Muscle layer of duodenum (tissue), 2 donors: ENCODE measurements around the gene PRDM15.

ENCODE experiments used
- H3K27ac ChIP-seq: one replicate; pipeline ENCODE4 v1.7.0; 2013; ENCODE audit warnings: mild to moderate bottlenecking, low read length
- H3K27me3 ChIP-seq: one replicate; pipeline ENCODE4 v1.7.0; 2013; ENCODE audit warnings: low read depth, mild to moderate bottlenecking, control low read depth, low read length
- H3K36me3 ChIP-seq, 2 donors: one replicate each; pipeline ENCODE4 v1.7.0; 2013; ENCODE audit warnings: low read length in 2 of 2, control low read depth in 1 of 2, mild to moderate bottlenecking in 1 of 2; ENCODE audit not compliant: insufficient read depth in 2 of 2, control insufficient read depth in 1 of 2
- H3K4me1 ChIP-seq, 2 donors: one replicate each; pipeline ENCODE4 v1.7.0; 2013; ENCODE audit warnings: low read length in 2 of 2, mild to moderate bottlenecking in 2 of 2, control low read depth in 1 of 2, moderate library complexity in 1 of 2; ENCODE audit not compliant: insufficient read depth in 2 of 2, control insufficient read depth in 1 of 2
- H3K4me3 ChIP-seq, 2 donors: one replicate each; pipeline ENCODE4 v1.7.0; 2013; ENCODE audit warnings: low read length in 2 of 2, low read depth in 1 of 2, mild to moderate bottlenecking in 1 of 2
- H3K9me3 ChIP-seq, 2 donors: one replicate each; pipeline ENCODE4 v1.7.0; 2013; ENCODE audit warnings: low read length in 2 of 2, control low read depth in 1 of 2, mild to moderate bottlenecking in 1 of 2; ENCODE audit not compliant: control insufficient read depth in 1 of 2
- donor health status: healthy.

The PRDM15 gene

DNA sequence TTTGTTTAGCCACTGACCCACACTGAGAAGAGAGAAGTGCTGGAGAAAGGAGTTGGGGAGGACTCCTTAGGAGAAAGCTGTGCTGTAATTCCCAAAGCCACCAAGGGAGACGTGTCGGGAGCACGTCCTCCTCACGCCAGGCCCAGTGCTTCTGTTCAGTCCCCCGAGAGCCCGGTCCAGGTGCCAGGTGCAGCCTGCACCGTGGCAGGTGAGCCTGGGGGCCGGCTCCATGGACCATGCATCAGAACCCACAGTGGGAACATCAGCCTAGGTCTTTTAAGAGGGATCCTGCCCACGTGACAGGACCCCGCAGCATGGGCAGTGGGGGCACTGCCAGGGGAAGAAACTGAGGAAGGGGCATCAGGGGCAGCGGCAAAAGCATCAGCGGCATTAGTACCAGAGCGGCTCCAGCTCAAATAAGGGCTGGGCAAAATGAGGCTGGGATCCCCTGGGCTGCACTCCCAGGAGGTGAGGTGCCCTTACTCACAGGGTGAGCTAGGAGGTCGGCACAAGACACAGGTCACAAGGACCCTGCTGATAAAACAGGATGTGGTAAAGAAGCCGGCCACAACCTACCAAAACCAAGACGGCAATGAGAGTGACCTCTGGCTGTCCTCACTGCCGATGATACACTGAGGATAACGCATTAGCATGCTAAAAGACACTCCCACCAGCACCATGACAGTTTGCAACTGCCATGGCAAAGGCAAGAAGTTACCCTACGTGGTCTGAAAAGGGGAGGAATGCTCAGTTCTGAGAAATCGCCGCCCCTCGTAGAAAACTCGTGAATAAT is 24.6 kb upstream of the PRDM15 start:
- H3K27ac ChIP-seq, result no peak overlapping the region
- H3K27me3 ChIP-seq, result no peaks in the 10 kb centered on the region
- H3K9me3 ChIP-seq, result no peaks in the 10 kb centered on the region
- H3K4me1 ChIP-seq, result no peaks in the 10 kb centered on the region
- no peak overlapping the region for H3K4me3 ChIP-seq
- H3K36me3 ChIP-seq, result peaks cover 35 to 84% of the 10 kb centered on the region in 2 donors

DNA sequence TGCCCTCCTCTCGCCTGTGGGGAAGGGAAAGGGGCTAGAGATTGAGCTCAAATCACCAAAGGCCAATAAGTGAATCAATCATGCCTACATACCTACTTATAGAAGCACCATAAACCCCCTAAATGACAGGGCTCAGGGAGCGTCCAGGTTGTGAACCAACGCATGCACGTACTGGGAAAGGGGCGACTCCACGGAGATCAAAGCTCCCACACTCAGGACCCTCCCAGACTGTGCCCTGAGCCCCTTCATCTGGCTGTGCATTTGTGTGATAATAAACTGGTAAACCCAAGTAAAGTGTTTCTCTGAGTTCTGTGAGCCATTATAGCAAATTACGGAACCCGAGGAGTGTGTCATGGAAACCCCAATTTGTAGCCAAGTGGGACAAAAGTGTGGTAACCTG is 23.8 kb upstream of the PRDM15 start:
- H3K36me3 ChIP-seq, result peaks cover 34 to 83% of the 10 kb centered on the region in 2 donors
- no peaks in the 10 kb centered on the region for H3K9me3 ChIP-seq
- no peak overlapping the region for H3K4me3 ChIP-seq
- no peaks in the 10 kb centered on the region for H3K4me1 ChIP-seq
- H3K27ac ChIP-seq, result no peak overlapping the region
- no peaks in the 10 kb centered on the region for H3K27me3 ChIP-seq

- H3K4me1 ChIP-seq, result peaks cover 0 to 6% of the 10 kb centered on the region in 2 donors
- H3K36me3 ChIP-seq, result peaks cover 27 to 71% of the 10 kb centered on the region in 2 donors
- no peaks in the 10 kb centered on the region for H3K27me3 ChIP-seq
- no peak overlapping the region for H3K4me3 ChIP-seq
- H3K27ac ChIP-seq, result no peak overlapping the region
- H3K9me3 ChIP-seq, result no peaks in the 10 kb centered on the region
Observed at GRCh38 chr21:41901782-41902181, 22.6 kb upstream of the PRDM15 start.

- Histone ChIP-seq H3K27me3 (no peaks in the 10 kb centered on the region), H3K9me3 (no peaks in the 10 kb centered on the region), H3K27ac (no peak overlapping the region), H3K4me3 (no peak overlapping the region), H3K4me1 (peaks cover 0 to 10% of the 10 kb centered on the region in 2 donors), H3K36me3 (peaks cover 22 to 64% of the 10 kb centered on the region in 2 donors)
Observed at GRCh38 chr21:41901099-41901498, 22.0 kb upstream of the PRDM15 start.

DNA sequence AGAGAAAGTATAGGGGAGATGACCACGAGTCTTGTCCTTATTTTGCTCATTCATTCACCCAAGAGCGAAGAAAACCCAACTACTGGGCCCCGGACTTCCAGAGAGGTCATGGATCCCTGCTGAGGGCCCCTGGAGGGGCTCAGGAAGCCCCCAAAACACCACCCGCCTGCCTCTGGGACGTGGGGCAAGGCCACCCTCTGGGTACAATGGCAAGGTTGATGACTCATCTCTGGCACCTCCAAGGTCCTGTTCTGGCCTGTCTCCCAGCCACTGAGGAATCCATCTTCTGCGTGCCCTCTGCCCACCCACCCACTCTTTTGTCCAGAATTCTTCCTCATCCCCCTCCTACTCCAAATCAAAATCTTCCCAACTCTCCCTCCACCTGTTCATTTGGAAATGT is 21.3 kb upstream of the PRDM15 start:
- Histone ChIP-seq H3K4me3 (no peak overlapping the region), H3K27me3 (no peaks in the 10 kb centered on the region), H3K9me3 (no peaks in the 10 kb centered on the region), H3K27ac (no peak overlapping the region), H3K36me3 (peaks cover 22 to 57% of the 10 kb centered on the region in 2 donors), H3K4me1 (peaks cover 0 to 15% of the 10 kb centered on the region in 2 donors)

GRCh38 chr21:41899426-41900202 is 20.5 kb upstream of the PRDM15 start:
- Histone ChIP-seq H3K27ac (no peak overlapping the region), H3K4me3 (no peak overlapping the region), H3K4me1 (peaks cover 0 to 15% of the 10 kb centered on the region in 2 donors), H3K36me3 (peaks cover 17 to 55% of the 10 kb centered on the region in 2 donors), H3K27me3 (no peaks in the 10 kb centered on the region), H3K9me3 (no peaks in the 10 kb centered on the region)

DNA sequence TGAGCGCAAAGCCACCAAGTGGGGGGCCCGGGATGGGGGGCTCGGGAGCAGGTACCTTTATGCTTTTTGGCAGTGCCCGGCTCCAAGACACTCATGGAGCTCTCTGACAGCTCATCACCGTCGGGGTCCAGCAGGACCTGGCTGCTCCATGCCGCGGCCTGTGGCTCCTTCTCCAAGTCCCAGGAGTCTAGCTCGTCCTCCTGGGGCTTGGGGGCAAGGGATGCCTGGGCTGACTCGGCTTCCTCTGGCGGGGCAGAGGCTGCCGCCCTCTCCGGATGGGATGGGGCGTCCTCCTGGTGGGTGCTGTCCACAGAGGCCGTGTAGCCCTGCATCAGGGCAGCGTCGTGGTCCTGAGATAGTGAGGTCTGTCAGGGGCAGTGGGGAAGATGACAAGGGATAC is 19.9 kb upstream of the PRDM15 start:
- Histone ChIP-seq H3K27ac (no peak overlapping the region), H3K4me3 (no peak overlapping the region), H3K4me1 (peaks cover 0 to 15% of the 10 kb centered on the region in 2 donors), H3K27me3 (no peaks in the 10 kb centered on the region), H3K9me3 (no peaks in the 10 kb centered on the region), H3K36me3 (peaks cover 17 to 52% of the 10 kb centered on the region in 2 donors)

- Histone ChIP-seq H3K36me3 (peaks cover 14 to 40% of the 10 kb centered on the region in 2 donors), H3K27me3 (no peaks in the 10 kb centered on the region), H3K27ac (no peak overlapping the region), H3K4me3 (no peak overlapping the region), H3K9me3 (no peaks in the 10 kb centered on the region), H3K4me1 (peaks cover 0 to 15% of the 10 kb centered on the region in 2 donors)
Observed at GRCh38 chr21:41897700-41898099, 18.6 kb upstream of the PRDM15 start.

GRCh38 chr21:41897047-41897669 is 18.0 kb upstream of the PRDM15 start:
- no peak overlapping the region for H3K27ac ChIP-seq
- H3K36me3 ChIP-seq, result peaks cover 10 to 39% of the 10 kb centered on the region in 2 donors
- H3K27me3 ChIP-seq, result no peaks in the 10 kb centered on the region
- peaks cover 0 to 15% of the 10 kb centered on the region in 2 donors for H3K4me1 ChIP-seq
- no peaks in the 10 kb centered on the region for H3K9me3 ChIP-seq
- no peak overlapping the region for H3K4me3 ChIP-seq

- Histone ChIP-seq H3K36me3 (peaks cover under 1 to 30% of the 10 kb centered on the region in 2 donors), H3K4me3 (no peak overlapping the region), H3K9me3 (no peaks in the 10 kb centered on the region), H3K4me1 (peaks cover 0 to 15% of the 10 kb centered on the region in 2 donors), H3K27me3 (no peaks in the 10 kb centered on the region), H3K27ac (no peak overlapping the region)
Observed at GRCh38 chr21:41895643-41896493, 16.7 kb upstream of the PRDM15 start.
